HG03457 (cell line): ENCODE measurements around the gene GNAI3.

Source experiments
- ATAC-seq: cut with Tn5 transposase; IDR thresholded peaks from one replicate; pipeline ENCODE4 v1.9.1; 2021; ENCODE audit warnings: moderate number of reproducible peaks; ENCODE audit not compliant: unreplicated experiment

The GNAI3 gene

DNA sequence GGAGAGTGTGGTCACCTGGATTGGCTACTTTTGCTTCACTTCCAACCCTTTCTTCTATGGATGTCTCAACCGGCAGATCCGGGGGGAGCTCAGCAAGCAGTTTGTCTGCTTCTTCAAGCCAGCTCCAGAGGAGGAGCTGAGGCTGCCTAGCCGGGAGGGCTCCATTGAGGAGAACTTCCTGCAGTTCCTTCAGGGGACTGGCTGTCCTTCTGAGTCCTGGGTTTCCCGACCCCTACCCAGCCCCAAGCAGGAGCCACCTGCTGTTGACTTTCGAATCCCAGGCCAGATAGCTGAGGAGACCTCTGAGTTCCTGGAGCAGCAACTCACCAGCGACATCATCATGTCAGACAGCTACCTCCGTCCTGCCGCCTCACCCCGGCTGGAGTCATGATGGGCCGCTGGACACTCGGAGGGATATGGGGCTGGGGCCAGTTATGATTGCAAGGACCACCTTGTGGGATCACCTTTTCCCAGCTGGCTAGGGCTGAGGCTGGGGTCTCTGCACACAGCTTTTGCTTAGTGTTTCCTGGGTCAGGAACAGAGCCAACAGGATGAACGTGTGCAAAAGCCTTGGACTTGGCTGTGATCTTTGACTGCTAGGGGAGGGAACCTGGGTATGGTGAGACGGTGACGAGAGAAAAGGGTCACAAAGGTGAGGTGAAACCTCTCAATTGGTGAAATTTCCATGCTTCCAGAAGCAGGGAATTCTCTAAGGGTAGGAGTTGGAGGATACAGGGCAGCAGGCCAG lies 4.3 kb upstream of the GNAI3 start:
- ATAC-seq, result no peak

- ATAC-seq, result no peak
Observed at GRCh38 chr1:109546311-109547109, 1.9 kb upstream of the GNAI3 start.

DNA sequence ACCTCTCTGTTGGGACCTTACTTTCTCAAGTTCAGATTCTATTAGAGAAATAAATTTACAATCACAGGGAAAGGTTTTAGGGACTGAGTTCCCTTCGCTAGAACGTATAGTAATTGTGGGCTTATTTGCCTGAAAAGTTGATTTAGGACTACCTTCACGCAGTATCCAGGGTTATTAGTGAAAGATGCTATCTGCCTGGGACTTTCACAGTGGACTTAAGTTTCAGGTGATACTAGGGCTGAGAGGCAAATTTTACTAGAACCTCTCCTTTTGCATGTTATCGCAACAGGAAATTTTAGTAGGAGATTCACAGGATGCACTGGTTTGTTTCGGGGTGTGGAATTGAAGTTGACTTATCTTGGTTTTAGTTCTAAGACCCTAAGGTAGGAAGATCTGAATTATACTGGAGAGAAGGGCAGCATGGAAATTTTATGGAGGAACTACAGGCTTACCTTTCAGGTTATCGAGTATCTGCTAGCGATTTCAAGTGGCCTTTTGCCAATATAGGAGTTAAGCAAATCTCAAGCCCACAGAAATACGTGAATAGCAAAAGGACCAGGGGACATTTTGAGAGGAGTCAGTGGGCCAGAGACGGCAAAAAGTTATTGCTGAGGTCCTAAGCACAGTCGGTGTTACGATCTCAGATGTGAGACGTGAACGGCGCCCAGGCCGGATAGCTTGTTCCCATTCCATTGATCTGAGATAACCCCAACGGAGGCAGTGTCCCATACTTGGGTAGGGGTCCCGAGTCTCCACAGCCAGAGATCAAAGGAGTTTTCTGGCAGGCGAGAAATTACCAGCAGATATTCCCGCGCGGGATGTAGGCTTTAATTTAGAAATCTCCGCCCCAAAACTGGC lies 723 bp upstream of the GNAI3 start:
- peak; percentile 13 for ATAC-seq

GRCh38 chr1:109556563-109556962 lies 8.1 kb downstream of the GNAI3 start:
- no peak for ATAC-seq

DNA sequence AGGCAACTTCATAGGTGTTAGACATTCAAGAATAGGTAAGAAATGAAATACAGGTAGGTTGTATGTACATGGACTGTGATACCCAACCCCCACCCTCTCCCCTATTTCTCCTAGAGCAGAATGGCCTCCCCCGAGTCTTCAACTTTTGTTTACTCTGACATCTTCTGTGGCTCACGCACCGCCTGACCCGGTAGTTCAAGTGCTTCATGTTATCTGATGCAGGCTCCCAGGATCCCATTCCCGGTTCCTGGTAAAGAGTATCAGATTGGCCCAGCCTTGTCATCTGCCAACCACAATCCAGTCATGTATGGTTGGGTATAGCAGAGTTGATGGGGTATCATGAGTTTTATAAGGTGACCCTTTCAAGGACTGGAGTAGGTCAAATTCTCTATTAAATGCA lies 9.1 kb downstream of the GNAI3 start:
- no peak for ATAC-seq

DNA sequence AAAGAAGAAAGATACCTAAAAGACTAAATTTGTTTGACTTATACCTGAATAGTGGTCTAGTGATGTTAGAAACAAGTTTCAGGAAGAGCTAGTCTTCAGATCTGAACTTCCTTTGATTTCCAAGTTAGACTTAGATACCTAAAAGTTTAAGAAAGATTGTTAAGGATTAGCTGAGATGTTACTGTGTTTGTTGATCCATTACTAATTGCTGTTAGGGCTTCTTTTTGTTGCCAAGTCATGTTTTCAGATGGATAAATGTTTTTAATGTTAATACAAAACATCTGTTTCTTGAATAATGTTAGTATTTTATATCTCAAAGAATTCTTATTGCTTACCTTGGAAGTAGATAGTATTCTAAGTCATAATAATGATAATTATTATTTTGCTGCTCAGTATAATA lies 11.6 kb downstream of the GNAI3 start:
- ATAC-seq, result no peak

DNA sequence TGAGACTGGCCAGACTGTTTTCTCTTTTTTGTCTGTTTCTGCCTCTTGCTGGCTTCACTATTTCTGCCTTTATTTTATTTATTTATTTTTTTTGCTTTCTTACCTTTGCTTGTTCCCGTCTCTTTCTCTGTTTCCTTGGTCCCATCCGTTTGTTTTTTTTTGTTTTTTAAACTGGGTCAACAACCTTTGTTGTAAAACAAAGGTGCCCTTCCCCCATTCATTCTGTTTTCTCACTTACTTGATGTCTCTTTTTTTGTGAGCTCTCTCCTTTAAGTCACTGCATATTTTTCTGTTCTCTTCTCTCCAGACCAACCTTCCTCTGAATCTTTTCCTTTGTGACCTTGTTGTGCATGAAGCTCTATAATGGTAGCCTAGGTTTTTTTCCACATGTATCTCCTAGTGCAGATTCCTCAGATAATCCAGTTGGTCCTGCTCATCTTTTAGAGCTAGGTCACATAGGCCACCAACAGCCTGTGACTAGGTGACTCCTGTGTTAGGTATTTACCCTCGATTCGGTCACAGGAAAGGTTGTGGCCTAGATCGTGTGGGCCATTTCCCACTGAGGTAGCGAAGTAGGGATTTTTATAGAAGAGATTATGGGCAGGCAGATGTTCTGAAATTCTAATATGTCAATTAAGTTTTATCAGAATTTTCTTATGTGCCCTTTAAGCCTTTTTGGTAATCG lies 15.9 kb downstream of the GNAI3 start:
- ATAC-seq, result no peak

GRCh38 chr1:109565241-109565640 lies 16.8 kb downstream of the GNAI3 start:
- no peak for ATAC-seq

- ATAC-seq, result no peak
Observed at GRCh38 chr1:109566982-109567381, 18.6 kb downstream of the GNAI3 start.

GRCh38 chr1:109567877-109568672 lies 19.7 kb downstream of the GNAI3 start:
- ATAC-seq, result no peak

DNA sequence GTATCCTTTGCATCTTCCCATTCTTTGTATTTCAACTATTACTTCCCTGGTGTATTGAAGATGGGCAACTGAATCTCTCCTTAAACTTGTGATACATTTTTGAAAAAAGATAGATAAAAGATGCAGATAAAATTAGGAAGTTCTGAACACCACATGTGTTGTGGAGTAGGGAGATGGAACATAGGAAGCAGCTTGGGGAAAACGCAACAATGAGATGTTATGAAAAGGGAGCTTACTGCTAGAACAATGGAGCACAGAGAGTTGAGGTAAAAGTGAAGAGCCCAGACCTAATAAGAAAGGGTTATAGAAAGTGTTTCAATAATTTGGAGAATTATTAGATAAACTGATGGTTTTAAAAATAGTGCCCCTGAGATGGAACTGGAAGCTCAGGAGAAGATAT lies 20.9 kb downstream of the GNAI3 start:
- ATAC-seq, result no peak

- ATAC-seq, result no peak
Observed at GRCh38 chr1:109570414-109570813, 22.0 kb downstream of the GNAI3 start.

DNA sequence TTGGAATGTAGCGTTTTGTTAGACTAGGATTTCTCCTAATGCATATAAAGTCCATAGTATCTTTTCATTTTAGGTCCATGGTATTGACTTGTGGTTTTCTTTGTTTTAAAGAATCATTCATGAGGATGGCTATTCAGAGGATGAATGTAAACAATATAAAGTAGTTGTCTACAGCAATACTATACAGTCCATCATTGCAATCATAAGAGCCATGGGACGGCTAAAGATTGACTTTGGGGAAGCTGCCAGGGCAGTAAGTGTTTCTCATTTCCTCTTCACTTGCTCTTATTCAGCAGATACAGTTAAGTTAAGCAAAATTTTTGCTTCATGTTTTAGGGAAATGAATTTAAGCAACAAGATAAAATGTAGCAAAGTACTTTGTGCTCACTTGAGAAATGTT lies 25.4 kb downstream of the GNAI3 start:
- ATAC-seq, result no peak

DNA sequence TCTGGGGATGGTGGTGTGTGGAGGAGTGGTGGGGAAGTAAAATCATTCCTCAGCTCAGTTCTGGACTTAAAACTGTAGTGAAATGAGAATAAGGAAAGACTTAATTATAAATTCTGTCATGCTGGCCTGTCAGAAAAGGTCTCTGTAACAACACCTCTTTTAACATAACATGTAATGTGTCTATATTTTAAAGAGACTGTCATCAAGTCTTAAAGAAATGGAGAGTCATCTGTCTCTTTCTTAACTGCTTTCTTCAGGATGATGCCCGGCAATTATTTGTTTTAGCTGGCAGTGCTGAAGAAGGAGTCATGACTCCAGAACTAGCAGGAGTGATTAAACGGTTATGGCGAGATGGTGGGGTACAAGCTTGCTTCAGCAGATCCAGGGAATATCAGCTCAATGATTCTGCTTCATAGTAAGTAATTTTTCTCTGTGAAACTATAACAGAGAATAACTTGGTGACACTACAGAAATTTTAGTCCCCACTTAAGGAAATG lies 30.6 kb downstream of the GNAI3 start:
- no peak for ATAC-seq

DNA sequence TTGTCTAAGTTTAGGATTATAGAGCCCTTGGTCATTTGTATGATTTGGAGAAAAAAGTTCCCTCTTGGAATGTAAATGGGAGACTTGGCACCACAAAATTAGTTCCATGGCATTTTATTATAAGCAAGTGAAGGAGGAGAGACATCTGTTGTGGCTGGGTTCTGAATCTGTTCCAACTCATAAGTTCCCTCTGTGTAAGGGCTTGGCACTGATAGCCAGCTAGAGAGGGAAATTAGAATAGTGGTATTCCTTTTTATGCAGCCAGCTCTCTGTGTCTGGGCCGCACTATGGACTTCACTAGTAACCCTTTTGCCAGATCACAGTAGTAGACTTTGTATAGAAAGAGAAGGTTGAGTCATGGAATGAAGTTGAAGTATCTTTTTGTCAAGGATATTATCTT lies 31.1 kb downstream of the GNAI3 start:
- no peak for ATAC-seq

- no peak for ATAC-seq
Observed at GRCh38 chr1:109582021-109582420, 33.6 kb downstream of the GNAI3 start.

GRCh38 chr1:109584766-109585165 lies 36.4 kb downstream of the GNAI3 start:
- ATAC-seq, result no peak

DNA sequence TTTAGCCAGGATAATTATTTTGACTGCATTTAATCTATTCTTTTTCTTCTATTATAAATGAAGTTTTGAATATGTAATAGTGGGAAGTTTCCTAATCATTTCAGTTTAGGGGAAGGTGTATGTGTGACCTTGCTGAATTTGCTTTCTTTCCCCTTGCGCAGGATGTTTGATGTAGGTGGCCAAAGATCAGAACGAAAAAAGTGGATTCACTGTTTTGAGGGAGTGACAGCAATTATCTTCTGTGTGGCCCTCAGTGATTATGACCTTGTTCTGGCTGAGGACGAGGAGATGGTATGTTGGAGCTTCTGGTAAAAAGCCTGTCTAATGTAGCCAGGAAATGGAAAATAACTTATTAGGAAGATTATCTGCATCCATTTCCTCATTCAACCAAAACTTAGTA lies 37.6 kb downstream of the GNAI3 start:
- no peak for ATAC-seq

DNA sequence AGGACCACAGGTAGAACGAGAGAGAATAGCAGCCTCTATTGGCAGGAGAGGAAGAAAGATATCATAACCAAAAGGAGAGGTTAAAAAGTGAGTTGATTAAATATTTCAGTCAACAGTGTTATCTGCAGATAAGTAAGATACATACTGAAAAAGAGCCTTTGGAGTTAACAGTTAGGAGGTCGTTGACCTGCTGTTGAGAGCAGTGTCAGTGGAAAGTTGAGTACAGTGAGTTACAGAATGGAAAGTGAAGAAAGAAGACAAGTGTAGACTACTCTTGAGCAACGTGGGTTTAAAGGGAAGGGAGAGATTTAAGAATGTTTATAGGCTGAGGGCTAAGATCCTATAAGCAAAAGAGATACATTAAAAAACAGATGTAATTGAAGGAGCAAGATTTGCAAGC lies 40.8 kb downstream of the GNAI3 start:
- no peak for ATAC-seq

- ATAC-seq, result no peak
Observed at GRCh38 chr1:109589679-109590078, 41.3 kb downstream of the GNAI3 start.
